H1 (cell line): ENCODE measurements around the gene EIF4ENIF1. TPM values are rescaled to one million over a fixed set of nuclear protein-coding genes. Genes with fewer than 3 reads are reported as not detected.

Experiments
- BRCA1 ChIP-seq: IDR thresholded peaks from 2 replicates; pipeline ENCODE4 v1.6.1; 2012; ENCODE audit warnings: low read depth, low read length, improper control_type of control experiment
- CEBPB ChIP-seq: IDR thresholded peaks from 2 replicates; pipeline ENCODE4 v1.6.1; 2012; ENCODE audit warnings: low read depth, low read length
- EP300 ChIP-seq, 2 experiments: IDR thresholded peaks; 1 replicate in 1 of 2; 2 replicates in 1 of 2; pipeline ENCODE4 v1.6.1; 2011 to 2012; ENCODE audit warnings: low read depth in 2 of 2, low read length in 2 of 2, mild to moderate bottlenecking in 2 of 2, borderline replicate concordance in 1 of 2, inconsistent platforms in 1 of 2, moderate library complexity in 1 of 2
- FOSL1 ChIP-seq: IDR thresholded peaks from 2 replicates; pipeline ENCODE4 v1.6.1; 2011; ENCODE audit warnings: mild to moderate bottlenecking, low read depth, low read length, moderate library complexity; ENCODE audit not compliant: insufficient read depth
- GABPA ChIP-seq: IDR thresholded peaks from 2 replicates; pipeline ENCODE4 v1.6.1; 2011; ENCODE audit warnings: mild to moderate bottlenecking, low read length, moderate library complexity, borderline replicate concordance; ENCODE audit not compliant: insufficient read depth
- RBBP5 ChIP-seq: IDR thresholded peaks from 2 replicates; pipeline ENCODE4 v1.7.1; 2012; ENCODE audit warnings: low read depth, mild to moderate bottlenecking, inconsistent platforms, low read length, moderate library complexity, borderline replicate concordance
- SIN3A ChIP-seq, 2 experiments: IDR thresholded peaks in 1 of 2; conservative IDR thresholded peaks in 1 of 2; 2 replicates each; pipeline ENCODE4 v1.6.1; 2011 to 2012; ENCODE audit warnings: low read length in 2 of 2, improper control_type of control experiment in 1 of 2, low read depth in 1 of 2, mild to moderate bottlenecking in 1 of 2
- TAF7 ChIP-seq: optimal IDR thresholded peaks from 2 replicates; pipeline ENCODE3; 2011; ENCODE audit warnings: low read depth, mild to moderate bottlenecking, inconsistent platforms, low read length, moderate library complexity, borderline replicate concordance
- TBP ChIP-seq: IDR thresholded peaks from 2 replicates; pipeline ENCODE4 v1.6.1; 2011; ENCODE audit warnings: low read depth, low read length, improper control_type of control experiment
- YY1 ChIP-seq: IDR thresholded peaks from 2 replicates; pipeline ENCODE4 v1.6.1; 2011; ENCODE audit warnings: low read depth, mild to moderate bottlenecking, low read length
- polyA plus RNA-seq, 7 experiments: library from polyadenylated mRNA; depleted of rRNA in 3 of 7; stranded (reverse) in 5 of 7; unstranded in 2 of 7; fragments of >200 nt in 5 of 7; fragments of 200-250 nt in 2 of 7; gene quantifications; 1 replicate in 5 of 7; 2 replicates in 1 of 7; 4 replicates in 1 of 7; pipeline versions ENCODE4 v1.2.1 to v1.2.3, GENCODE V29; 2011 to 2013; ENCODE audit warnings: missing spikeins in 2 of 7, mixed read lengths in 2 of 7
- total RNA-seq: library from RNA; stranded (reverse); fragmentation: NEBNext Ultra II Directional; extraction: Animal tissue kit (Norgen Biotek cat#: 25700); gene quantifications from 2 replicates; pipeline ENCODE4 v1.2.1, GENCODE V29; 2021

Gene EIF4ENIF1
- total and polyA plus RNA-seq, 2 of the 8 experiments (the other 6 are each of a cell fraction or from before 2014, with no cell fraction given), result 21.9 to 23.6 TPM

- TF ChIP-seq GABPA (no peak), BRCA1 (no peak), SIN3A (conservative IDR thresholded peaks at IDR 0.05 in 1 of 2, IDR thresholded peaks at IDR 0.05 in 1 of 2; ENCODE audit: low read depth in 1 of 2, low read length in 2 of 2) (peak; percentile 24 to 78; a peak in 2 of 4 replicates), FOSL1 (no peak), EP300 (IDR thresholded peaks at IDR 0.05; ENCODE audit: borderline replicate concordance in 1 of 2, low read depth in 2 of 2, low read length in 2 of 2) (no peak), RBBP5 (peak; percentile 20; the same call in 1 of the 2 replicates), TBP (no peak; the same call in 1 of the 2 replicates), YY1 (0 out of 2 replicates have a peak, but pooled peaks have one; percentile 47), TAF7 (peak; percentile 13), CEBPB (no peak)
Measured at GRCh38 chr22:31488988-31489617, 539 bp downstream of the EIF4ENIF1 start (continued).
